HepG2 (cell line): ENCODE results near the gene CEBPZOS. TPM values are rescaled to one million over a fixed set of nuclear protein-coding genes. Genes with fewer than 3 reads are reported as not detected.

Source experiments
- ATAC-seq: fragments of 200-7000 bp; cut with Tn5 transposase; 3 replicates; pipeline ENCODE4 v1.9.1; 2020; ENCODE audit warnings: mild to moderate bottlenecking, moderate library complexity
- BruUV-seq: library from RNA; stranded (reverse); fragments of 400-500 nt; replicated peaks from 2 replicates; lab custom pipeline; 2021; lab: Mats Ljungman, UMichigan
- CTCF ChIA-PET: fragments of 300-600 bp; formaldehyde crosslinking; extraction: SDS; loops from one replicate; lab custom pipeline; 2021; ENCODE audit warnings: low total read pairs, inconsistent platforms, low intra/inter-chr PET ratio; lab: Yijun Ruan, JAX
- POLR2A ChIA-PET: fragments of 350-600 bp; sonication (Branson Sonifier 250); formaldehyde crosslinking; loops from one replicate; lab custom pipeline; 2020; ENCODE audit warnings: antibody characterized with exemption, inconsistent platforms; lab: Yijun Ruan, JAX
- DNase-seq: peaks from one replicate; pipeline ENCODE4 v3.0.0-alpha.2; 2015; ENCODE audit warnings: low spot score
- FAIRE-seq: peaks from 3 replicates; lab custom pipeline; 2011; peaks lifted over from hg19 to GRCh38; lab: Jason Lieb, UNC
- H2AFZ ChIP-seq: one replicate; pipeline ENCODE4 v1.6.1; 2011; ENCODE audit warnings: low read length, inconsistent platforms
- H3K27ac ChIP-seq: fragments of 300-600 bp; 3 replicates; pipeline ENCODE4 v1.8.0; 2011; ENCODE audit warnings: mixed run types, mild to moderate bottlenecking, mixed read lengths, low read length, inconsistent platforms; ENCODE audit not compliant: insufficient read depth; ENCODE audit errors: extremely low read length
- H3K27me3 ChIP-seq, 2 experiments: fragments of 200-600 bp in 1 of 2; 2 replicates in 1 of 2; 3 replicates in 1 of 2; pipeline versions ENCODE4 v1.6.0 to v1.8.0; 2011; ENCODE audit warnings: low read length in 2 of 2, mild to moderate bottlenecking in 2 of 2, moderate library complexity in 2 of 2, inconsistent platforms in 1 of 2; ENCODE audit not compliant: insufficient read depth in 2 of 2, control insufficient read depth in 1 of 2
- H3K36me3 ChIP-seq, 2 experiments: fragments of 200-600 bp in 1 of 2; replicated peaks in 1 of 2; 2 replicates in 1 of 2; 3 replicates in 1 of 2; pipeline versions ENCODE4 v1.5.1 to v1.8.0; 2011; ENCODE audit warnings: low read length in 2 of 2, inconsistent platforms in 1 of 2; ENCODE audit not compliant: insufficient read depth in 2 of 2, control insufficient read depth in 1 of 2
- H3K4me1 ChIP-seq: 2 replicates; pipeline ENCODE4 v1.5.1; 2012; ENCODE audit warnings: low read length, inconsistent platforms; ENCODE audit not compliant: insufficient read depth
- H3K4me2 ChIP-seq: 2 replicates; pipeline ENCODE4 v1.6.0; 2011; ENCODE audit warnings: low read depth, low read length, inconsistent platforms
- H3K4me3 ChIP-seq, 3 experiments: fragments of 200-600 bp in 1 of 3; sonication (generic), shearing (Covaris generic) in 1 of 3; replicated peaks in 1 of 3; 2 replicates each; pipeline ENCODE4 v1.5.1; 2011 to 2016; ENCODE audit warnings: low read length in 3 of 3, inconsistent platforms in 2 of 3, low read depth in 2 of 3, mild to moderate bottlenecking in 2 of 3, control low read depth in 1 of 3, mixed read lengths in 1 of 3; ENCODE audit not compliant: insufficient read depth in 1 of 3
- H3K79me2 ChIP-seq: one replicate; pipeline ENCODE4 v1.6.1; 2011; ENCODE audit warnings: low read length, inconsistent platforms; ENCODE audit not compliant: insufficient read depth
- H3K9ac ChIP-seq: 2 replicates; pipeline ENCODE4 v1.6.0; 2011; ENCODE audit warnings: mild to moderate bottlenecking, low read depth, low read length, inconsistent platforms; ENCODE audit not compliant: insufficient read depth
- H3K9me3 ChIP-seq: 2 replicates; pipeline ENCODE4 v1.5.1; 2012; ENCODE audit warnings: mild to moderate bottlenecking, low read length
- H4K20me1 ChIP-seq: 2 replicates; pipeline ENCODE4 v1.6.0; 2011; ENCODE audit warnings: inconsistent platforms, mild to moderate bottlenecking, low read length, moderate library complexity; ENCODE audit not compliant: insufficient read depth
- AHDC1 ChIP-seq: sonication (generic); formaldehyde crosslinking; IDR thresholded peaks from 2 replicates; pipeline ENCODE4 v1.5.1; 2020; ENCODE audit warnings: mild to moderate bottlenecking, missing genetic modification reagents, borderline replicate concordance
- ARID3A ChIP-seq: IDR thresholded peaks from 2 replicates; pipeline ENCODE4 v1.6.1; 2012; ENCODE audit warnings: low read depth, low read length, improper control_type of control experiment
- ATM ChIP-seq: fragments of 450-650 bp; IDR thresholded peaks from 2 replicates; pipeline ENCODE4 v1.7.1; 2017; ENCODE audit warnings: mild to moderate bottlenecking, borderline replicate concordance
- CEBPG ChIP-seq: IDR thresholded peaks from 2 replicates; pipeline ENCODE4 v1.6.1; 2016
- CREM ChIP-seq, 2 experiments: sonication (generic) in 1 of 2; formaldehyde crosslinking in 1 of 2; IDR thresholded peaks; 2 replicates each; pipeline versions ENCODE4 v1.4.0 to v1.6.1; 2016 to 2020; ENCODE audit warnings: antibody characterized with exemption in 1 of 2, mild to moderate bottlenecking in 1 of 2, missing genetic modification reagents in 1 of 2
- FOXA1 ChIP-seq, 2 experiments: fragments of 450-650 bp in 1 of 2; sonication (generic) in 1 of 2; formaldehyde crosslinking in 1 of 2; IDR thresholded peaks; 2 replicates each; pipeline versions ENCODE4 v1.4.0 to v1.6.1; 2016 to 2020; ENCODE audit warnings: missing genetic modification reagents in 1 of 2
- HDAC1 ChIP-seq: sonication (generic); formaldehyde crosslinking; IDR thresholded peaks from 2 replicates; pipeline ENCODE4 v1.5.1; 2020; ENCODE audit warnings: mild to moderate bottlenecking, missing genetic modification reagents
- HOXD1 ChIP-seq: sonication (generic); formaldehyde crosslinking; IDR thresholded peaks from 2 replicates; pipeline ENCODE4 v1.5.0; 2020; ENCODE audit warnings: missing genetic modification reagents
- MXI1 ChIP-seq: IDR thresholded peaks from 3 replicates; pipeline ENCODE4 v1.6.1; 2012; ENCODE audit warnings: low read depth, low read length, inconsistent platforms, borderline replicate concordance
- POGZ ChIP-seq: sonication (generic); formaldehyde crosslinking; IDR thresholded peaks from 2 replicates; pipeline ENCODE4 v1.4.0; 2020; ENCODE audit warnings: mild to moderate bottlenecking, missing genetic modification reagents
- POLR2AphosphoS5 ChIP-seq: IDR thresholded peaks from 2 replicates; pipeline ENCODE4 v1.6.1; 2012; ENCODE audit warnings: low read depth, low read length
- RFXAP ChIP-seq: sonication (generic); formaldehyde crosslinking; IDR thresholded peaks from 2 replicates; pipeline ENCODE4 v1.4.0; 2020; ENCODE audit warnings: missing genetic modification reagents, borderline replicate concordance
- SAP130 ChIP-seq: IDR thresholded peaks from 2 replicates; pipeline ENCODE4 v1.6.1; 2016; ENCODE audit warnings: low read depth
- SIX1 ChIP-seq: sonication (generic); formaldehyde crosslinking; IDR thresholded peaks from 2 replicates; pipeline ENCODE4 v1.4.0; 2020; ENCODE audit warnings: missing genetic modification reagents, borderline replicate concordance
- ZNF263 ChIP-seq: sonication (generic); formaldehyde crosslinking; IDR thresholded peaks from 2 replicates; pipeline ENCODE4 v1.4.0; 2020; ENCODE audit warnings: missing genetic modification reagents
- ZNF644 ChIP-seq: IDR thresholded peaks from 2 replicates; pipeline ENCODE4 v1.6.1; 2016; ENCODE audit warnings: low read depth
- in situ Hi-C: cut with HindIII; loops from 2 replicates; pipeline ENCODE4 v1.10.0; 2017; ENCODE audit warnings: low pct_unique_long_range_greater_than_20kb; ENCODE audit not compliant: extremely low pct_ligation_motif_present
- intact Hi-C: fragments of 100-400 bp; cut with micrococcal nuclease; formaldehyde crosslinking; loops from one replicate; pipeline ENCODE4 v1.10.0; 2022; ENCODE audit not compliant: unreplicated experiment
- polyA plus RNA-seq, 8 experiments: library from polyadenylated mRNA; depleted of rRNA in 3 of 8; stranded (reverse) in 7 of 8; unstranded in 1 of 8; fragments of >200 nt; fragmentation: Illumina TruSeq in 4 of 8; extraction: Trizol in 4 of 8; gene quantifications; 2 replicates each; pipeline versions ENCODE4 v1.2.1 to v1.2.3, GENCODE V29; 2011 to 2016; ENCODE audit warnings: low read depth in 4 of 8, missing spikeins in 1 of 8, mixed read lengths in 1 of 8; ENCODE audit not compliant: insufficient read depth in 1 of 8
- total RNA-seq, 5 experiments: library from RNA; depleted of rRNA; stranded (reverse); fragments of >200 nt; fragmentation: Illumina TruSeq; extraction: Trizol; gene quantifications; 2 replicates each; pipeline ENCODE4 v1.2.3, GENCODE V29; 2016; ENCODE audit warnings: low read depth in 1 of 5
- TF ChIP-seq, protein P1 (sequence below): IDR thresholded peaks from 2 replicates; pipeline ENCODE4 v1.6.1; 2016; ENCODE audit warnings: mild to moderate bottlenecking

The CEBPZOS gene
- total and polyA plus RNA-seq, 2 of the 13 experiments (the other 11 are each of a cell fraction or from before 2014, with no cell fraction given), result 18.6 to 44.7 TPM

DNA sequence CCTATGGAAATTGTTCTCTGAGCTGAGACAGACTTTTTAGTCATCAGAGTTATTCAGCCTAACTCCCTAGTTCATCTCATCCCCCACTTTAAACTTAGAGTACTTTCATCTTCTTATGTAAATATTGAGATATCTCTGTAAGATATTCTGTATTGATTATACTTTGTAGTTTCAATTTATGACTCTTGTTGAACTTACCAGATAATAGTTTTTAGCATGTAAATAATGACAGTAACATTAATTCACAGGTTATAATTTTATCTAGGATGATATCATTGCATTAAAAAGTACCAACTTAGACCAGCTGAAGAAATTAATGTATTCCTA, 24.7 kb upstream of the CEBPZOS start:
- H3K4me3 ChIP-seq, result peak overlapping the region in 2 of 3 experiments; percentile 9 to 24; a peak in 3 of 6 replicates
- no peak for FAIRE-seq
- H3K79me2 ChIP-seq, result no peaks in the 10 kb centered on the region
- ChIA-PET POLR2A (interaction anchor here (0.8 to 1.7 kb wide), 4 partner anchors 15 to 60 kb away, joined by 3 to 4 read pairs (median 4); partner anchors contain the start of genes CEBPZ, CEBPZOS, EIF2AK2 and NDUFAF7), CTCF (no interaction called here)
- peaks cover 0 to 14% of the 10 kb centered on the region in 2 experiments; a peak in 2 of 5 replicates for H3K27me3 ChIP-seq
- H3K4me1 ChIP-seq, result peaks cover 21% of the 10 kb centered on the region
- no TSS peak for BruUV-seq
- no peaks in the 10 kb centered on the region for H4K20me1 ChIP-seq
- peak; percentile 60 for DNase-seq
- H3K4me2 ChIP-seq, result peak overlapping the region; percentile 64
- in situ Hi-C loops, result loop anchor here (25.0 kb wide), 1 partner anchor 716 kb away; no protein-coding TSS in a partner anchor
- intact Hi-C loops, result no loop called here
- peak; percentile 62 for ATAC-seq
- H3K27ac ChIP-seq, result no peak overlapping the region
- no peaks in the 10 kb centered on the region for H3K36me3 ChIP-seq
- H2AFZ ChIP-seq, result no peak overlapping the region
- H3K9ac ChIP-seq, result no peak overlapping the region
- H3K9me3 ChIP-seq, result no peaks in the 10 kb centered on the region
- TF ChIP-seq ZNF263 (CRISPR knock-in tag) (no peak), ARID3A (peak; percentile 91), POGZ (no peak), FOXA1 (IDR thresholded peaks at IDR 0.05) (peak; percentile 86), FOXA1 (CRISPR knock-in tag; IDR thresholded peaks at IDR 0.05) (peak; percentile 60), SIX1 (CRISPR knock-in tag) (peak; percentile 56; the same call in 1 of the 2 replicates), MXI1 (no peak), HOXD1 (CRISPR knock-in tag) (no peak), CEBPG (0 out of 2 replicates have a peak, but pooled peaks have one; percentile 4), RFXAP (no peak), AHDC1 (CRISPR knock-in tag) (no peak), CREM (IDR thresholded peaks at IDR 0.05) (peak; percentile 61; the same call in 1 of the 2 replicates), CREM (CRISPR knock-in tag; IDR thresholded peaks at IDR 0.05) (no peak), POLR2AphosphoS5 (no peak), SAP130 (peak; percentile 42), ATM (no peak), HDAC1 (CRISPR knock-in tag) (peak; percentile 60; the same call in 1 of the 2 replicates), ZNF644 (CRISPR knock-in tag) (no peak)
- TF ChIP-seq, protein P1, sequence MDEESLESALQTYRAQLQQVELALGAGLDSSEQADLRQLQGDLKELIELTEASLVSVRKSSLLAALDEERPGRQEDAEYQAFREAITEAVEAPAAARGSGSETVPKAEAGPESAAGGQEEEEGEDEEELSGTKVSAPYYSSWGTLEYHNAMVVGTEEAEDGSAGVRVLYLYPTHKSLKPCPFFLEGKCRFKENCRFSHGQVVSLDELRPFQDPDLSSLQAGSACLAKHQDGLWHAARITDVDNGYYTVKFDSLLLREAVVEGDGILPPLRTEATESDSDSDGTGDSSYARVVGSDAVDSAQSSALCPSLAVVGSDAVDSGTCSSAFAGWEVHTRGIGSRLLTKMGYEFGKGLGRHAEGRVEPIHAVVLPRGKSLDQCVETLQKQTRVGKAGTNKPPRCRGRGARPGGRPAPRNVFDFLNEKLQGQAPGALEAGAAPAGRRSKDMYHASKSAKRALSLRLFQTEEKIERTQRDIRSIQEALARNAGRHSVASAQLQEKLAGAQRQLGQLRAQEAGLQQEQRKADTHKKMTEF (CRISPR knock-in tag), result peak; percentile 63
